Measurements from ENCODE around the gene VPS37D. TPM values are rescaled to one million over a fixed set of nuclear protein-coding genes. Genes with fewer than 3 reads are reported as not detected.

The VPS37D gene
- total RNA-seq, 1 donor from 2014 or later, result 0.24 TPM

DNA sequence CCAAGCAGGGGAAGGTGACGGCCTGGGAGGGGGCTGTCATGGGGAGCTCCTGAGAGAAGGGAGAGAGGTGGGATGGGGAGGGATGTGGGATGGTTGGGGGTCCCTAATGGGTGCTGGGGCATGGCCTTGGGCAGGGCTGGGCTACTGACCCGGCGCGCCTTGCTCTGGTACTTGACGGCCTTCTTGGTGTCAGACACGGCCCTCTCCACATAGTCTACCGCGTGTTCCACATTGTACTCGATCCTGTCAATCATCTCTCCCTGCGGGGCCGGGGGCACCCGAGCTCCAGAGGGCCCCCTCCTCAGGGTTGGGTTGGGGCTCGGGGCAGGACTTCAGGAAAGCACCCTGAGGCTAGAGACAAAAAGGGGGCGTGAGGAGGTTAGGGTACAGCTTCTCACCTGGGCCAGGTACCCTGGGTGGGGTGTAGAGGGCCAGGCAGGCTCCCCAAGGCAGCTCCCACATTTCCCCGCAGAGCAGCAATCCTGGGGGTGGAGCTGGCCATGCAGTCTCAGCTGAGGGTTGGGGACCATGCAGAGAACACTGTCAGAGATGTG, 33.0 kb downstream of the VPS37D start:
- ATAC-seq (ENCODE audit: low read depth) (no peak), DNase-seq (no peak)
- Mint-ChIP-seq H3K27me3 (peaks cover 8% of the 10 kb centered on the region), H3K27ac (no peak overlapping the region), H3K9me3 (no peaks in the 10 kb centered on the region), H3K36me3 (ENCODE audit: low read depth) (peaks cover 38% of the 10 kb centered on the region), H3K4me1 (peaks cover 3% of the 10 kb centered on the region), H3K4me3 (no peak overlapping the region)
- intact Hi-C loops (cut with micrococcal nuclease), result no loop called here
- TF ChIP-seq, protein P1, sequence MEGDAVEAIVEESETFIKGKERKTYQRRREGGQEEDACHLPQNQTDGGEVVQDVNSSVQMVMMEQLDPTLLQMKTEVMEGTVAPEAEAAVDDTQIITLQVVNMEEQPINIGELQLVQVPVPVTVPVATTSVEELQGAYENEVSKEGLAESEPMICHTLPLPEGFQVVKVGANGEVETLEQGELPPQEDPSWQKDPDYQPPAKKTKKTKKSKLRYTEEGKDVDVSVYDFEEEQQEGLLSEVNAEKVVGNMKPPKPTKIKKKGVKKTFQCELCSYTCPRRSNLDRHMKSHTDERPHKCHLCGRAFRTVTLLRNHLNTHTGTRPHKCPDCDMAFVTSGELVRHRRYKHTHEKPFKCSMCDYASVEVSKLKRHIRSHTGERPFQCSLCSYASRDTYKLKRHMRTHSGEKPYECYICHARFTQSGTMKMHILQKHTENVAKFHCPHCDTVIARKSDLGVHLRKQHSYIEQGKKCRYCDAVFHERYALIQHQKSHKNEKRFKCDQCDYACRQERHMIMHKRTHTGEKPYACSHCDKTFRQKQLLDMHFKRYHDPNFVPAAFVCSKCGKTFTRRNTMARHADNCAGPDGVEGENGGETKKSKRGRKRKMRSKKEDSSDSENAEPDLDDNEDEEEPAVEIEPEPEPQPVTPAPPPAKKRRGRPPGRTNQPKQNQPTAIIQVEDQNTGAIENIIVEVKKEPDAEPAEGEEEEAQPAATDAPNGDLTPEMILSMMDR (IDR thresholded peaks at IDR 0.05), result no peak
- CTCF ChIA-PET, result interaction anchor here (1.6 kb wide), 1 partner anchor 94 kb away, joined by 7 read pairs; no protein-coding TSS in a partner anchor
- POLR2A ChIA-PET, result no interaction called here

DNA sequence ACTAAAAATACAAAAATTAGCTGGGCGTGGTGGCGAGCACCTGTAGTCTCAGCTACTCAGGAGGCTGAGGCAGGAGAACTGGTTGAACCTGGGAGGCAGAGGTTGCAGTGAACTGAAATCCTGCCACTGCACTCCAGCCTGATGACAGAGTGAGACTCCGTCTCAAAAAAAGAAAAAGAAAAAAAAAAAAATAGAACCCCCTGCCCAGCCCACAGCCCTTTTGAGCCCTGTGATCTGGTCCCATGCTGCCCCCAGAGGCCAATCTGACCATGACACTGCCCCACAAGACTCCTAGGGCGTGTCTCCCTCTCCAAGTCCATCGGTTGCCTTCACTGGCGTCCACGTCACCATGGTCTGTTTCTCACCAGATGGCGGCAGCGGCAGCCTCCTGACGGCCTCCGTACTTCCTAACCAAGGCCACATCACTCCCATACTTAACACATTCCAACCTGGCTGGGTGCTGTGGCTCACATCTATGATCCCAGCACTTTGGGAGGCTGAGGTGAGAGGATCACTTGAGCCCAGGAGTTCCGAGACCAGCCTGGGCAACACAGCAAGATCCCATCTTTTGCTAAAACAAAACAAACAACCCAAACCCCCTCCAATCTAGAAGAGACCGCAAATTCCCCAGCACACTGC, 33.8 kb downstream of the VPS37D start:
- Mint-ChIP-seq H3K4me3 (no peak overlapping the region), H3K27ac (no peak overlapping the region), H3K4me1 (peaks cover 6% of the 10 kb centered on the region), H3K9me3 (no peaks in the 10 kb centered on the region), H3K27me3 (peaks cover 8% of the 10 kb centered on the region), H3K36me3 (ENCODE audit: low read depth) (peaks cover 30% of the 10 kb centered on the region)
- CTCF ChIA-PET, result interaction anchor here (1.6 kb wide), 1 partner anchor 95 kb away, joined by 7 read pairs; no protein-coding TSS in a partner anchor
- TF ChIP-seq, protein P1 (IDR thresholded peaks at IDR 0.05), result no peak
- no peak for ATAC-seq (ENCODE audit: low read depth)
- intact Hi-C loops (cut with micrococcal nuclease), result no loop called here
- POLR2A ChIA-PET, result no interaction called here
- DNase-seq, result no peak

DNA sequence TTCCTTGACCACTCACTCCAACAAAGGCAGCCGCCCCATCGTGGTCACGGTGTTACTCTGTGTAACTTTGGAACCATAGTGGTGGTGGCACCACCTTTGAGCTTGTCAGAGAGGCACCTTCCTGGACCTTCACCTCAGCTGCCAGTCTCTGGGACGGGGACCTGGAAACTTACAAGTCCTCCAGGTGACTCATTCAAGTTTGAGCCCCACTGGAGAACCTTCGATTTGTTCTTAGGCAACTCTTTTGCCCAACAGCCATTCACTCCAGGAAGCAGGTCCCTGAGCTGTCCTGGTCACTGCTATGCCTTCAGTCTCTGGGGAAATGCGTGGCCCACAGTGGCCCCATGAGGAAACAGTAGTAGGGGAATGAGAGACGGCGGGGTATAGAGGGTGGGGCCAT, 34.6 kb downstream of the VPS37D start:
- H3K27me3 Mint-ChIP-seq, result peaks cover 8% of the 10 kb centered on the region
- no peak overlapping the region for H3K4me3 Mint-ChIP-seq
- ChIA-PET POLR2A (interaction anchor here (0.6 kb wide), 1 partner anchor 1992 kb away, joined by 5 read pairs; no protein-coding TSS in a partner anchor), CTCF (no interaction called here)
- intact Hi-C loops (cut with micrococcal nuclease), result no loop called here
- H3K27ac Mint-ChIP-seq, result no peak overlapping the region
- peaks cover 13% of the 10 kb centered on the region for H3K4me1 Mint-ChIP-seq
- no peak for ATAC-seq (ENCODE audit: low read depth)
- peaks cover 22% of the 10 kb centered on the region for H3K36me3 Mint-ChIP-seq (ENCODE audit: low read depth)
- TF ChIP-seq, protein P1 (IDR thresholded peaks at IDR 0.05), result no peak
- DNase-seq, result no peak
- no peaks in the 10 kb centered on the region for H3K9me3 Mint-ChIP-seq

DNA sequence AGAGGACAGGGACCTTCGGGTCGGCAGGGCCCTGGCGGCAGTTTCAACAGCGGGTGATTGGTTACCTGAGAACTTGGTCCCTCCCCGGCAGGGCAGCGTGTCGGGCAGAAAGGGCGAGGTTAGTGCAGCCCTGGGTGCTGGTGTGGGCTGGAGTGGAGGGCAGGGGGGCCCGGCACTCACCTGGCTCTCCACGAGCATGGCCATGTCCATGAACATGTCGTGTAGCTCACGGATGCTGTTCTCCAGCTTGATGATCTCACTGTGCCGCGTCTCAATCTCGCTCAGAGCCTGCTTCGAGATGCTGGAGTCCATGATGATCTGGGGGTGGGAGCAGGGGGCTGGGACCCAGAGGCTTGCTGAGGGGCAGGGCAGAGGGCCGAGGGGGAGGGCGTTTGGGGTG, 35.0 kb downstream of the VPS37D start:
- H3K4me1 Mint-ChIP-seq, result peaks cover 16% of the 10 kb centered on the region
- ChIA-PET POLR2A (interaction anchor here (0.6 kb wide), 1 partner anchor 1991 kb away, joined by 5 read pairs; no protein-coding TSS in a partner anchor), CTCF (no interaction called here)

DNA sequence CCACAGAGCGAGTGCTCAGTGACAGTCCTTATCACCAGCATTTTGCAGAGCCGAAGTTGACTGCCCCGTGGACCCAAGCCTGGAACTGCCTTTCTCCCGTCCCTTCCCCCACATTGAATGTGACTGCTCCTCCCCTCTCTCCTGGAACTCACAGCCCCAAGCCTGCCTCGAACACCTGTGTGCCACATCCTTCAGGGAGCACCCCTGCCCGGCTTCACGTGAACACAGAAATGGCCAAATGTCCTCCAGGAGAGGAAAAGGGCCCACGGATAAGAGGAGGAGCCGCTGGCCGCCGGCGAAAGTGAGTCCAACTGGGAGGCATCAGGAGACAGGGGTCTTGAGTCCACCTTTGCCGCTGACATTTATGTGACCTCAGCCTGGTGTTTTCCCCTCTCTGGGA, 35.6 kb downstream of the VPS37D start:
- Mint-ChIP-seq H3K4me3 (no peak overlapping the region), H3K9me3 (no peaks in the 10 kb centered on the region), H3K4me1 (peaks cover 16% of the 10 kb centered on the region), H3K27me3 (peaks cover 8% of the 10 kb centered on the region), H3K27ac (no peak overlapping the region), H3K36me3 (ENCODE audit: low read depth) (peaks cover 12% of the 10 kb centered on the region)
- DNase-seq, result no peak
- ATAC-seq (ENCODE audit: low read depth), result no peak
- TF ChIP-seq, protein P1 (IDR thresholded peaks at IDR 0.05), result no peak
- ChIA-PET POLR2A (interaction anchor here (0.8 to 0.9 kb wide), 2 partner anchors 19 to 35 kb away, joined by 3 to 4 read pairs; partner anchors contain the start of gene VPS37D), CTCF (no interaction called here)
- intact Hi-C loops (cut with micrococcal nuclease), result no loop called here

More for the DNA sequence above, 35.0 kb downstream of the VPS37D start:
- intact Hi-C loops (cut with micrococcal nuclease), result no loop called here
- TF ChIP-seq, protein P1 (IDR thresholded peaks at IDR 0.05), result no peak
- peaks cover 8% of the 10 kb centered on the region for H3K27me3 Mint-ChIP-seq
- no peak overlapping the region for H3K27ac Mint-ChIP-seq
- ATAC-seq (ENCODE audit: low read depth), result no peak
- no peak overlapping the region for H3K4me3 Mint-ChIP-seq
- no peak for DNase-seq
- no peaks in the 10 kb centered on the region for H3K9me3 Mint-ChIP-seq
- peaks cover 18% of the 10 kb centered on the region for H3K36me3 Mint-ChIP-seq (ENCODE audit: low read depth)
